ENCODE data around the gene BLOC1S5. TPM values are rescaled to one million over a fixed set of nuclear protein-coding genes. Genes with fewer than 3 reads are reported as not detected.

BLOC1S5 gene
- total and polyA plus RNA-seq, 4 donors, result 3.5 to 20.5 (median 6.6) TPM

DNA sequence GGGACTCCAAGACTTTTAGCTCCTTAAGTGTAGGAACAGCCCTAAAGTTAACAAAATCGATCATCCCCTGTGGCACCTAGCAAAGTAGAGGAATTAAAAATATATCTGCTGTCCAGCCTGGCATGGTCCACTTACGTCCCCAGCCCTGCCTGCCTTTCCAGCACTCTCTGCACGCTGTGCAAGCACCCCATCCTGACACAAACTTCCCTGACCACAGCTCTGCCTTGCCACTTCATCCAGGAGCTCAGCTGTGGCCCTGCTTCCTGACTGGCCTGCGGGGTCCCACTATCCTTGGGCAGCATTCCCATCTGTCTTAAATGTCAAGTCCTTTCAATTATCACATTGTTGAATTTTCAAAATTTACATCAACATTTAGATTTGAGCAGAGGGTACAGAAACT is 39.0 kb downstream of the BLOC1S5 start:
- Histone ChIP-seq H3K4me3 (no peak overlapping the region), H3K36me3 (ENCODE audit: control insufficient read depth in 4 of 4, insufficient read depth in 4 of 4, low read length in 4 of 4) (peaks cover 0 to 4% (median under 1%) of the 10 kb centered on the region in 4 donors), H3K9me3 (ENCODE audit: control insufficient read depth in 4 of 4, insufficient read depth in 3 of 4, low read length in 3 of 4) (no peaks in the 10 kb centered on the region), H3K4me1 (ENCODE audit: control insufficient read depth in 5 of 5, insufficient read depth in 5 of 5, low read length in 5 of 5) (peaks cover 0 to 7% (median 4%) of the 10 kb centered on the region in 5 donors), H3K9ac (ENCODE audit: insufficient read depth in 1 of 2, low read length in 2 of 2) (no peak overlapping the region), H3K27me3 (ENCODE audit: control insufficient read depth in 3 of 3, insufficient read depth in 3 of 3, low read length in 2 of 3) (no peaks in the 10 kb centered on the region), H3K27ac (ENCODE audit: low read depth in 1 of 2, low read length in 1 of 2) (no peak overlapping the region)
- ATAC-seq (ENCODE audit: insufficient read depth, low FRiP score) (no peak), DNase-seq (no peak)
- TF ChIP-seq, protein P1, sequence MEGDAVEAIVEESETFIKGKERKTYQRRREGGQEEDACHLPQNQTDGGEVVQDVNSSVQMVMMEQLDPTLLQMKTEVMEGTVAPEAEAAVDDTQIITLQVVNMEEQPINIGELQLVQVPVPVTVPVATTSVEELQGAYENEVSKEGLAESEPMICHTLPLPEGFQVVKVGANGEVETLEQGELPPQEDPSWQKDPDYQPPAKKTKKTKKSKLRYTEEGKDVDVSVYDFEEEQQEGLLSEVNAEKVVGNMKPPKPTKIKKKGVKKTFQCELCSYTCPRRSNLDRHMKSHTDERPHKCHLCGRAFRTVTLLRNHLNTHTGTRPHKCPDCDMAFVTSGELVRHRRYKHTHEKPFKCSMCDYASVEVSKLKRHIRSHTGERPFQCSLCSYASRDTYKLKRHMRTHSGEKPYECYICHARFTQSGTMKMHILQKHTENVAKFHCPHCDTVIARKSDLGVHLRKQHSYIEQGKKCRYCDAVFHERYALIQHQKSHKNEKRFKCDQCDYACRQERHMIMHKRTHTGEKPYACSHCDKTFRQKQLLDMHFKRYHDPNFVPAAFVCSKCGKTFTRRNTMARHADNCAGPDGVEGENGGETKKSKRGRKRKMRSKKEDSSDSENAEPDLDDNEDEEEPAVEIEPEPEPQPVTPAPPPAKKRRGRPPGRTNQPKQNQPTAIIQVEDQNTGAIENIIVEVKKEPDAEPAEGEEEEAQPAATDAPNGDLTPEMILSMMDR (IDR thresholded peaks at IDR 0.05; ENCODE audit: control extremely low read depth, extremely low read depth), result no peak
- WGBS, 2 donors, result 88 to 91% methylated on average over 4 of the region's 4 CpGs

DNA sequence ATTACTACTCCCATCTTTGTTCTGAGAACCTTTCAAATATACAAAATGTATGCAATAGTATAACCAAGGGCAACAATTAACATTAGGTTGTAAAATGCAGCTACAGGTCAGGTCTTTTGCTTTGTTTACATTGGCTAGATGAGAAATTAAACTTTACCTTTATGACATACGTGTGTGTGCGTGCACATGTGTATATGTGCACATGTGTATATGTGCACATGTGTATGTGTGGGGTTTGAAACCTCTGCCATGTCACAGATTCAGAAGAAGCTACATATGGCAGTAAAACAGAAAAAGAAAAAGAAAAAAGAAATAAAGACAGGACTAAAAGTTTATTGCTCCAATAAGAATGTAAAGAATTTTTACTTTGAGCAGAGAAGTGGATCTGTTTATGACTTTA is 40.6 kb downstream of the BLOC1S5 start:
- Histone ChIP-seq H3K27me3 (ENCODE audit: control insufficient read depth in 3 of 3, insufficient read depth in 3 of 3, low read length in 2 of 3) (no peaks in the 10 kb centered on the region), H3K4me3 (no peak overlapping the region), H3K4me1 (ENCODE audit: control insufficient read depth in 5 of 5, insufficient read depth in 5 of 5, low read length in 5 of 5) (peaks cover 0 to 4% (median 3%) of the 10 kb centered on the region in 5 donors), H3K27ac (ENCODE audit: low read depth in 1 of 2, low read length in 1 of 2) (no peak overlapping the region), H3K9ac (ENCODE audit: insufficient read depth in 1 of 2, low read length in 2 of 2) (no peak overlapping the region), H3K9me3 (ENCODE audit: control insufficient read depth in 4 of 4, insufficient read depth in 3 of 4, low read length in 3 of 4) (no peaks in the 10 kb centered on the region), H3K36me3 (ENCODE audit: control insufficient read depth in 4 of 4, insufficient read depth in 4 of 4, low read length in 4 of 4) (peaks cover 0 to 4% (median under 1%) of the 10 kb centered on the region in 4 donors)
- no peak for DNase-seq
- ATAC-seq (ENCODE audit: insufficient read depth, low FRiP score), result no peak
- TF ChIP-seq, protein P1 (IDR thresholded peaks at IDR 0.05; ENCODE audit: control extremely low read depth, extremely low read depth), result no peak
- 97% methylated on average over 2 of the region's 2 CpGs for WGBS, 2 donors

DNA sequence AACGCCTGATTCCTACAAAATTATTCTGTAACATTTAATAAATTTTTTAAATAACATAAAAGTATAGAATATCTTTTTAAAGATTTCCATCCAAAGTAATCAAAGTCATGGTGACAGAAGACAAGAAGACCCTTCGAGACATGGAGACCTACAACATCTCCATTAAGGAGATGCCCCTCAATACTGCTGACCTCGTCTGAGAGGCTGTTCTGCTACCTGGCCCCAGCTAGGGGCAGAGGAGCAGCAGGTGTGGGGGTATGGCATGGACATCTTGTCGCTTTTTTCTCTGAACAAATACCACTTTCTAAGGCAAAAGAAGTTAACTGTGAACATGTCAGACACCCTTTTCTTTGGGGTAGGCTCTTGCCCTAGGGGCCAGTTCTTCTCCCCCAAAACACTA is 44.1 kb downstream of the BLOC1S5 start:
- Histone ChIP-seq H3K4me3 (no peak overlapping the region), H3K36me3 (ENCODE audit: control insufficient read depth in 4 of 4, insufficient read depth in 4 of 4, low read length in 4 of 4) (peaks cover 0 to 4% (median 3%) of the 10 kb centered on the region in 4 donors), H3K27me3 (ENCODE audit: control insufficient read depth in 3 of 3, insufficient read depth in 3 of 3, low read length in 2 of 3) (no peaks in the 10 kb centered on the region), H3K27ac (ENCODE audit: low read depth in 1 of 2, low read length in 1 of 2) (no peak overlapping the region), H3K4me1 (ENCODE audit: control insufficient read depth in 5 of 5, insufficient read depth in 5 of 5, low read length in 5 of 5) (peaks cover 0 to 2% (median 0%) of the 10 kb centered on the region in 5 donors), H3K9me3 (ENCODE audit: control insufficient read depth in 4 of 4, insufficient read depth in 3 of 4, low read length in 3 of 4) (no peaks in the 10 kb centered on the region), H3K9ac (ENCODE audit: insufficient read depth in 1 of 2, low read length in 2 of 2) (no peak overlapping the region)
- TF ChIP-seq, protein P1 (IDR thresholded peaks at IDR 0.05; ENCODE audit: control extremely low read depth, extremely low read depth), result no peak
- 90 to 94% methylated on average over 4 of the region's 4 CpGs for WGBS, 2 donors
- DNase-seq (no peak), ATAC-seq (ENCODE audit: insufficient read depth, low FRiP score) (no peak)

DNA sequence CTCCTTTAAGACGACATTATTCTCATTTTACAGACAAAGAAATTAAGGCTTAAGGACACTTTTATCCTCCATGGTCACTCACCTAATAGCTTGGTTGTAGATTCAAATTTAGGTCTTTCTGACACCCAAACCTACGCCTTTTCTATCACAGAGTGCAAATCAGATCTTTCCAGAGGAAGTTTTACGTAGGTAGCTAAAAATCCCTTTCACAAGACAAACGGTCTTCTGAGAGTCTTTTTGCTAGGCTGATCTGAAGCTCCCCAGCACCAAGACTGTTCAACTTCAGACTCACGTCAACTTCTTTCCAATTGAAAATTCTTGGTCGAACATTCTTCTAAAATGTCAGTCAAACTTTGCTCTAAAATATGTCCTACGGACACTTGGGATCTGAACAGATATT is 46.5 kb downstream of the BLOC1S5 start:
- Histone ChIP-seq H3K9ac (ENCODE audit: insufficient read depth in 1 of 2, low read length in 2 of 2) (no peak overlapping the region), H3K4me3 (no peak overlapping the region), H3K9me3 (ENCODE audit: control insufficient read depth in 4 of 4, insufficient read depth in 3 of 4, low read length in 3 of 4) (no peaks in the 10 kb centered on the region), H3K4me1 (ENCODE audit: control insufficient read depth in 5 of 5, insufficient read depth in 5 of 5, low read length in 5 of 5) (peaks cover 0 to 2% (median 0%) of the 10 kb centered on the region in 5 donors), H3K27ac (ENCODE audit: low read depth in 1 of 2, low read length in 1 of 2) (no peak overlapping the region), H3K27me3 (ENCODE audit: control insufficient read depth in 3 of 3, insufficient read depth in 3 of 3, low read length in 2 of 3) (no peaks in the 10 kb centered on the region), H3K36me3 (ENCODE audit: control insufficient read depth in 4 of 4, insufficient read depth in 4 of 4, low read length in 4 of 4) (peaks cover 2 to 7% (median 4%) of the 10 kb centered on the region in 4 donors)
- DNase-seq (no peak), ATAC-seq (ENCODE audit: insufficient read depth, low FRiP score) (no peak)
- WGBS, 2 donors, result 77 to 91% methylated on average over 7 of the region's 7 CpGs
- TF ChIP-seq, protein P1 (IDR thresholded peaks at IDR 0.05; ENCODE audit: control extremely low read depth, extremely low read depth), result no peak
